Caco-2 (cell line): ENCODE data around the gene CLEC2L. TPM values are rescaled to one million over a fixed set of nuclear protein-coding genes. Genes with fewer than 3 reads are reported as not detected.

Source experiments
- BruUV-seq: library from RNA; stranded (reverse); fragments of 400-500 nt; replicated peaks from 2 replicates; lab custom pipeline; 2021; lab: Mats Ljungman, UMichigan
- CTCF ChIA-PET: fragments of 300-600 bp; sonication (Branson Sonifier 250); formaldehyde crosslinking; loops from one replicate; lab custom pipeline; 2022; ENCODE audit warnings: antibody characterized with exemption; lab: Charles Lee
- POLR2A ChIA-PET: fragments of 300-600 bp; sonication (Branson Sonifier 250); formaldehyde crosslinking; loops from one replicate; lab custom pipeline; 2022; ENCODE audit warnings: antibody characterized with exemption; lab: Charles Lee
- DNase-seq, 2 experiments: peaks; one replicate each; pipeline versions ENCODE4 v3.0.0 to v3.0.0-alpha.2; 2020 to 2022
- H3K27me3 ChIP-seq: replicated peaks from 2 replicates; pipeline ENCODE4 v1.6.0; 2011; ENCODE audit warnings: low read length; ENCODE audit not compliant: control insufficient read depth, insufficient read depth
- H3K36me3 ChIP-seq: 2 replicates; pipeline ENCODE4 v1.5.1; 2011; ENCODE audit warnings: low read length; ENCODE audit not compliant: control insufficient read depth, insufficient read depth
- H3K4me1 ChIP-seq: fragments of 250-450 bp; sonication (Bioruptor Pico); 2 replicates; pipeline ENCODE4 v1.5.1; 2020; ENCODE audit warnings: mild to moderate bottlenecking
- H3K4me3 ChIP-seq: 2 replicates; pipeline ENCODE4 v1.5.1; 2011; ENCODE audit warnings: low read depth, mild to moderate bottlenecking, control low read depth, low read length
- H3K9me3 ChIP-seq: fragments of 250-450 bp; sonication (Bioruptor Pico); 2 replicates; pipeline ENCODE4 v1.5.1; 2020; ENCODE audit warnings: mild to moderate bottlenecking, moderate library complexity
- H3K27ac Mint-ChIP-seq: one replicate; pipeline ENCODE4 v1.8.0; 2022; ENCODE audit warnings: mixed read lengths; ENCODE audit not compliant: unreplicated experiment
- H3K27me3 Mint-ChIP-seq: one replicate; pipeline ENCODE4 v1.8.0; 2022; ENCODE audit warnings: mixed read lengths; ENCODE audit not compliant: insufficient read depth, unreplicated experiment
- H3K36me3 Mint-ChIP-seq: one replicate; pipeline ENCODE4 v1.8.0; 2022; ENCODE audit warnings: mild to moderate bottlenecking, mixed read lengths; ENCODE audit not compliant: insufficient read depth, unreplicated experiment
- H3K4me1 Mint-ChIP-seq: one replicate; pipeline ENCODE4 v1.8.0; 2022; ENCODE audit warnings: low read depth, mixed read lengths; ENCODE audit not compliant: unreplicated experiment
- H3K4me3 Mint-ChIP-seq: one replicate; pipeline ENCODE4 v1.8.0; 2022; ENCODE audit warnings: mild to moderate bottlenecking, moderate library complexity, mixed read lengths; ENCODE audit not compliant: unreplicated experiment
- H3K9me3 Mint-ChIP-seq: one replicate; pipeline ENCODE4 v1.8.0; 2022; ENCODE audit warnings: mixed read lengths; ENCODE audit not compliant: unreplicated experiment
- intact Hi-C: fragments of 100-400 bp; cut with micrococcal nuclease; formaldehyde crosslinking; loops from one replicate; pipeline ENCODE4 v1.10.0; 2022; ENCODE audit not compliant: unreplicated experiment
- total RNA-seq: library from RNA; stranded (reverse); gene quantifications from 2 replicates; pipeline ENCODE4 v1.2.3, GENCODE V29; 2022
- TF ChIP-seq, protein P1 (sequence below), 2 experiments: fragments of 200-600 bp in 1 of 2; IDR thresholded peaks; 1 replicate in 1 of 2; 2 replicates in 1 of 2; pipeline versions ENCODE4 v1.5.1 to v1.8.0; 2011 to 2022; ENCODE audit warnings: antibody characterized with exemption in 1 of 2, control low read depth in 1 of 2, inconsistent platforms in 1 of 2, low read depth in 1 of 2, low read length in 1 of 2, mild to moderate bottlenecking in 1 of 2, moderate library complexity in 1 of 2; ENCODE audit not compliant: insufficient read depth in 1 of 2, severe bottlenecking in 1 of 2, unreplicated experiment in 1 of 2

Gene CLEC2L
- total RNA-seq, 1 experiment from 2014 or later = not detected

DNA sequence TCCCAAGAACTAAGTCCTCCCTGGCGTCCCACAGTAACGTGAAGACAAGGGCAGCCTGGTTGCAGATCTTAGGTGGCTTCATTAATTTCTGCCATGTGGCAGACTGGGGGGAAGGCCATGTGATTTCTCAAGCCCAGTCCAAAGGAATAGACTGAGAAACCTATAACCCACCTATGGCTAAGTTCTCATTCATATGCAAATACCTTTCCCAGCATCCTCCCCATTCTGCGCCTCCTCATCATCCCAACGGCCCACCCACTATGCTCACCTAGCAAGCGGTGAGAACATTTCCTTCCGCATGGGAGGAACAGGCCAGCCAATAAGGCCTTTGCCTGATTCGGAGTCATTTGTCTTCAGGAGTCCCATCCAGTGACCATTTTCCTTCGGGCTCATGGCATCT is 8.2 kb upstream of the CLEC2L start:
- Histone ChIP-seq H3K27me3 (no peaks in the 10 kb centered on the region), H3K36me3 (no peaks in the 10 kb centered on the region), H3K9me3 (no peaks in the 10 kb centered on the region), H3K4me3 (no peak overlapping the region), H3K4me1 (no peaks in the 10 kb centered on the region)
- DNase-seq = no peak
- H3K4me1 Mint-ChIP-seq = no peaks in the 10 kb centered on the region
- intact Hi-C loops = no loop called here
- H3K36me3 Mint-ChIP-seq = no peaks in the 10 kb centered on the region
- no peak overlapping the region for H3K27ac Mint-ChIP-seq
- CTCF ChIA-PET = no interaction called here
- no peaks in the 10 kb centered on the region for H3K9me3 Mint-ChIP-seq
- POLR2A ChIA-PET = no interaction called here
- TF ChIP-seq, protein P1, sequence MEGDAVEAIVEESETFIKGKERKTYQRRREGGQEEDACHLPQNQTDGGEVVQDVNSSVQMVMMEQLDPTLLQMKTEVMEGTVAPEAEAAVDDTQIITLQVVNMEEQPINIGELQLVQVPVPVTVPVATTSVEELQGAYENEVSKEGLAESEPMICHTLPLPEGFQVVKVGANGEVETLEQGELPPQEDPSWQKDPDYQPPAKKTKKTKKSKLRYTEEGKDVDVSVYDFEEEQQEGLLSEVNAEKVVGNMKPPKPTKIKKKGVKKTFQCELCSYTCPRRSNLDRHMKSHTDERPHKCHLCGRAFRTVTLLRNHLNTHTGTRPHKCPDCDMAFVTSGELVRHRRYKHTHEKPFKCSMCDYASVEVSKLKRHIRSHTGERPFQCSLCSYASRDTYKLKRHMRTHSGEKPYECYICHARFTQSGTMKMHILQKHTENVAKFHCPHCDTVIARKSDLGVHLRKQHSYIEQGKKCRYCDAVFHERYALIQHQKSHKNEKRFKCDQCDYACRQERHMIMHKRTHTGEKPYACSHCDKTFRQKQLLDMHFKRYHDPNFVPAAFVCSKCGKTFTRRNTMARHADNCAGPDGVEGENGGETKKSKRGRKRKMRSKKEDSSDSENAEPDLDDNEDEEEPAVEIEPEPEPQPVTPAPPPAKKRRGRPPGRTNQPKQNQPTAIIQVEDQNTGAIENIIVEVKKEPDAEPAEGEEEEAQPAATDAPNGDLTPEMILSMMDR (IDR thresholded peaks at IDR 0.05; ENCODE audit: insufficient read depth in 1 of 2, low read depth in 1 of 2, low read length in 1 of 2, severe bottlenecking in 1 of 2, unreplicated experiment in 1 of 2) = no peak
- H3K27me3 Mint-ChIP-seq = peaks cover 4% of the 10 kb centered on the region
- BruUV-seq = no TSS peak
- no peak overlapping the region for H3K4me3 Mint-ChIP-seq

DNA sequence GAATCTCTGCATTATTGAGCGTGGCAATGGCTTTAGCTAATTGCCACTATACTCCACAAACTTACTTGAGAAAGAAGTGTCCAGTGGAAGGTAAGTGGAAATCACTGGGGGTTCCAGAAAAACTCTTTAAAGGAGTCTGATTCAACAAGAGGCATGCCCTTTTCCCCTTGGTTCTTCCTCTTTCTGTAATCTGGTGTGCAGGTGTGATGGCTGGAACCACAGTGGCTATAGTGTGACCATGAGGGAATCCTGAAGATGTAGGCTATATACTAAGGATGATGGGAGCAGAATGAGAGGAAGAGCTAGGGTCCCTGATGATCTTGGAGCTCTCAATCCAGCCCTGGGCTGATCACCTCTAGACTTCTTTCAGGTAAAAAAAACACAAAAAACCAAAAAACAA is 2.0 kb upstream of the CLEC2L start:
- POLR2A ChIA-PET = no interaction called here
- CTCF ChIA-PET = no interaction called here
- intact Hi-C loops = no loop called here
- Histone ChIP-seq H3K27me3 (no peaks in the 10 kb centered on the region), H3K4me1 (no peaks in the 10 kb centered on the region), H3K4me3 (no peak overlapping the region), H3K36me3 (no peaks in the 10 kb centered on the region), H3K9me3 (no peaks in the 10 kb centered on the region)
- Mint-ChIP-seq H3K4me1 (no peaks in the 10 kb centered on the region), H3K4me3 (peak overlapping the region; percentile 18), H3K27ac (no peak overlapping the region), H3K9me3 (no peaks in the 10 kb centered on the region), H3K27me3 (peaks cover 9% of the 10 kb centered on the region), H3K36me3 (no peaks in the 10 kb centered on the region)
- no TSS peak for BruUV-seq
- DNase-seq = no peak
- TF ChIP-seq, protein P1 (IDR thresholded peaks at IDR 0.05; ENCODE audit: insufficient read depth in 1 of 2, low read depth in 1 of 2, low read length in 1 of 2, severe bottlenecking in 1 of 2, unreplicated experiment in 1 of 2) = no peak

DNA sequence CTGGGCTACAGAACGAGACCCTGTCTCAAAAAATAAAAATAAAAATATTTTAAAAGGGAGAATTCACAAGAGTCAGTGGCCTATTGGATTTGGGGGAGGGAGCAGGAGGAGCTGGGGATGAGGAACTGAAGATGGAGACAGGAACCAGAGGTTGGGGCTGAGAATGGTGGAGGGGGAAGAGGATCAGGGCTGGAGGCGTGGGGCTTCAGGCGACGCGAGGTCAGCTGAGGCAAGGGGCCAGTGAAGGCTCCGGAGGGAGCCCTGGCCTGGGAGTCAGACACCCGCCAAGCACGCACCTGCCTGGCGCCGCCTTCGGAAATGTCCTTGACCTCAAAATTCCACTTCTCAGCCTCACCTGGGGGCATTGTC is 671 bp upstream of the CLEC2L start:
- Histone ChIP-seq H3K9me3 (no peaks in the 10 kb centered on the region), H3K4me3 (no peak overlapping the region), H3K27me3 (no peaks in the 10 kb centered on the region), H3K4me1 (no peaks in the 10 kb centered on the region), H3K36me3 (no peaks in the 10 kb centered on the region)
- Mint-ChIP-seq H3K4me3 (peak overlapping the region; percentile 54), H3K9me3 (no peaks in the 10 kb centered on the region), H3K27ac (no peak overlapping the region), H3K4me1 (no peaks in the 10 kb centered on the region), H3K36me3 (no peaks in the 10 kb centered on the region), H3K27me3 (peaks cover 9% of the 10 kb centered on the region)
- ChIA-PET POLR2A (no interaction called here), CTCF (no interaction called here)
- no TSS peak for BruUV-seq
- TF ChIP-seq, protein P1 (IDR thresholded peaks at IDR 0.05; ENCODE audit: insufficient read depth in 1 of 2, low read depth in 1 of 2, low read length in 1 of 2, severe bottlenecking in 1 of 2, unreplicated experiment in 1 of 2) = no peak
- intact Hi-C loops = no loop called here
- DNase-seq = no peak
